GM19351 (cell line): ENCODE results near the gene KRT3.
"Not testable (repeated sequence)": the region's sequence is repeated elsewhere in the genome, so short reads cannot be mapped to it uniquely, and the experiment has no call there.

Source experiments
- ATAC-seq: cut with Tn5 transposase; IDR thresholded peaks from one replicate; pipeline ENCODE4 v1.9.1; 2021; ENCODE audit warnings: mild to moderate bottlenecking, moderate library complexity; ENCODE audit not compliant: unreplicated experiment

Gene KRT3

GRCh38 chr12:52763036-52763659 lies 32.8 kb downstream of the KRT3 start:
- ATAC-seq: no peak

- ATAC-seq: no peak
Observed at GRCh38 chr12:52761802-52762201, 34.1 kb downstream of the KRT3 start.

- ATAC-seq: not testable (repeated sequence)
Observed at GRCh38 chr12:52761218-52761617, 34.7 kb downstream of the KRT3 start.

GRCh38 chr12:52760623-52761022 lies 35.3 kb downstream of the KRT3 start:
- no peak for ATAC-seq

GRCh38 chr12:52759695-52760094 lies 36.2 kb downstream of the KRT3 start:
- no peak for ATAC-seq

- ATAC-seq: no peak
Observed at GRCh38 chr12:52759218-52759617, 36.7 kb downstream of the KRT3 start.

- no peak for ATAC-seq
Observed at GRCh38 chr12:52757449-52758176, 38.3 kb downstream of the KRT3 start.

GRCh38 chr12:52756281-52756960 lies 39.5 kb downstream of the KRT3 start:
- ATAC-seq: no peak

- ATAC-seq: no peak
Observed at GRCh38 chr12:52755533-52755932, 40.4 kb downstream of the KRT3 start.

GRCh38 chr12:52754135-52754534 lies 41.8 kb downstream of the KRT3 start:
- ATAC-seq: no peak

- ATAC-seq: no peak
Observed at GRCh38 chr12:52753283-52753682, 42.6 kb downstream of the KRT3 start.

- ATAC-seq: no peak
Observed at GRCh38 chr12:52752516-52752915, 43.4 kb downstream of the KRT3 start.

- no peak for ATAC-seq
Observed at GRCh38 chr12:52751795-52752194, 44.1 kb downstream of the KRT3 start.

- not testable (repeated sequence) for ATAC-seq
Observed at GRCh38 chr12:52750532-52750931, 45.4 kb downstream of the KRT3 start.

GRCh38 chr12:52749827-52750226 lies 46.1 kb downstream of the KRT3 start:
- ATAC-seq: no peak

GRCh38 chr12:52748578-52748977 lies 47.3 kb downstream of the KRT3 start:
- ATAC-seq: no peak

- no peak for ATAC-seq
Observed at GRCh38 chr12:52745554-52745953, 50.4 kb downstream of the KRT3 start.

- ATAC-seq: no peak
Observed at GRCh38 chr12:52744493-52745156, 51.3 kb downstream of the KRT3 start.

- ATAC-seq: no peak
Observed at GRCh38 chr12:52742822-52743457, 53.0 kb downstream of the KRT3 start.

GRCh38 chr12:52742196-52742580 lies 53.7 kb downstream of the KRT3 start:
- no peak for ATAC-seq
